H1 (cell line): ENCODE results near the gene VPS13C. TPM values are rescaled to one million over a fixed set of nuclear protein-coding genes. Genes with fewer than 3 reads are reported as not detected.

Source experiments
- CTCF ChIA-PET: fragments of 300-600 bp; sonication (Branson Sonifier 250); formaldehyde crosslinking; loops from one replicate; lab custom pipeline; 2021; ENCODE audit not compliant: partially characterized antibody; lab: Charles Lee
- POLR2A ChIA-PET: fragments of 300-600 bp; sonication (Branson Sonifier 250); formaldehyde crosslinking; loops from one replicate; lab custom pipeline; 2021; ENCODE audit warnings: inconsistent platforms; ENCODE audit not compliant: partially characterized antibody; lab: Charles Lee
- DNase-seq, 2 experiments: peaks; one replicate each; pipeline versions ENCODE4 v3.0.0 to v3.0.0-alpha.2; 2010 to 2022; ENCODE audit warnings: low spot score in 2 of 2, low read depth in 1 of 2, mixed read lengths in 1 of 2
- FAIRE-seq: peaks from 2 replicates; lab custom pipeline; 2011; peaks lifted over from hg19 to GRCh38; lab: Jason Lieb, UNC
- H2AFZ ChIP-seq: 2 replicates; pipeline ENCODE4 v1.8.1; 2012; ENCODE audit warnings: low read length, inconsistent platforms
- H2AK5ac ChIP-seq: 2 replicates; pipeline ENCODE4 v1.6.1; 2013; ENCODE audit warnings: low read depth, low read length
- H2BK120ac ChIP-seq: replicated peaks from 2 replicates; pipeline ENCODE3; 2013; ENCODE audit warnings: low read depth, low read length, inconsistent platforms
- H2BK12ac ChIP-seq: 2 replicates; pipeline ENCODE4 v1.6.1; 2013; ENCODE audit warnings: low read depth, low read length
- H2BK15ac ChIP-seq: 2 replicates; pipeline ENCODE4 v1.6.1; 2013; ENCODE audit warnings: low read length
- H2BK20ac ChIP-seq: 2 replicates; pipeline ENCODE4 v1.6.1; 2013; ENCODE audit warnings: low read length
- H2BK5ac ChIP-seq: 2 replicates; pipeline ENCODE4 v1.6.1; 2013; ENCODE audit warnings: low read depth, low read length
- H3K14ac ChIP-seq: 2 replicates; pipeline ENCODE4 v1.6.1; 2013; ENCODE audit warnings: inconsistent platforms; ENCODE audit not compliant: insufficient read length
- H3K18ac ChIP-seq: 2 replicates; pipeline ENCODE4 v1.6.1; 2013; ENCODE audit warnings: low read length; ENCODE audit errors: extremely low read depth
- H3K23ac ChIP-seq: 2 replicates; pipeline ENCODE4 v1.6.1; 2013; ENCODE audit warnings: inconsistent platforms; ENCODE audit not compliant: insufficient read length
- H3K23me2 ChIP-seq: 2 replicates; pipeline ENCODE4 v1.6.1; 2013; ENCODE audit warnings: low read depth, low read length
- H3K27ac ChIP-seq: 2 replicates; pipeline ENCODE4 v1.6.1; 2011; ENCODE audit warnings: low read depth, low read length, inconsistent platforms
- H3K27me3 ChIP-seq, 4 experiments: replicated peaks in 1 of 4; 1 replicate in 1 of 4; 2 replicates in 3 of 4; pipeline versions ENCODE4 v1.6.1 to v1.8.1; 2011 to 2013; ENCODE audit warnings: low read length in 3 of 4, mild to moderate bottlenecking in 3 of 4, inconsistent platforms in 2 of 4, mixed read lengths in 2 of 4, moderate library complexity in 1 of 4; ENCODE audit not compliant: control insufficient read depth in 3 of 4, insufficient read depth in 3 of 4; ENCODE audit errors: extremely low read depth in 1 of 4
- H3K36me3 ChIP-seq, 4 experiments: 2 replicates each; pipeline versions ENCODE4 v1.6.1 to v1.8.1; 2011 to 2013; ENCODE audit warnings: mild to moderate bottlenecking in 4 of 4, low read length in 3 of 4, moderate library complexity in 2 of 4, control low read depth in 1 of 4, inconsistent platforms in 1 of 4; ENCODE audit not compliant: insufficient read depth in 4 of 4, control insufficient read depth in 2 of 4
- H3K4ac ChIP-seq: replicated peaks from 2 replicates; pipeline ENCODE3; 2013; ENCODE audit warnings: low read length, low read depth, mixed read lengths, inconsistent platforms; ENCODE audit not compliant: insufficient read length
- H3K4me1 ChIP-seq, 4 experiments: replicated peaks in 1 of 4; 1 replicate in 1 of 4; 2 replicates in 3 of 4; pipeline versions ENCODE4 v1.6.1 to v1.8.1; 2011 to 2013; ENCODE audit warnings: low read length in 3 of 4, inconsistent platforms in 2 of 4, mixed read lengths in 1 of 4; ENCODE audit not compliant: insufficient read depth in 4 of 4, control insufficient read depth in 3 of 4
- H3K4me2 ChIP-seq, 2 experiments: 2 replicates each; pipeline versions ENCODE4 v1.6.1 to v1.8.1; 2011 to 2013; ENCODE audit warnings: low read depth in 2 of 2, low read length in 2 of 2, control low read depth in 1 of 2, inconsistent platforms in 1 of 2, mild to moderate bottlenecking in 1 of 2; ENCODE audit not compliant: insufficient read depth in 1 of 2
- H3K4me3 ChIP-seq, 4 experiments: fragments of 200-600, 300-600 bp in 1 of 4; sonication (generic), shearing (Covaris generic), sonication (Bioruptor Twin) in 1 of 4; 2 replicates each; pipeline versions ENCODE4 v1.5.1 to v1.8.1; 2011 to 2016; ENCODE audit warnings: low read length in 4 of 4, low read depth in 3 of 4, control low read depth in 2 of 4, inconsistent platforms in 2 of 4, mild to moderate bottlenecking in 2 of 4, mixed read lengths in 1 of 4, moderate library complexity in 1 of 4; ENCODE audit not compliant: insufficient read depth in 2 of 4; ENCODE audit errors: extremely low read depth in 1 of 4
- H3K56ac ChIP-seq: replicated peaks from 2 replicates; pipeline ENCODE3; 2013; ENCODE audit warnings: low read depth, mild to moderate bottlenecking, mixed read lengths, low read length, inconsistent platforms; ENCODE audit not compliant: insufficient read length
- H3K79me1 ChIP-seq: 2 replicates; pipeline ENCODE4 v1.6.1; 2013; ENCODE audit warnings: low read depth, low read length, control low read depth
- H3K79me2 ChIP-seq, 2 experiments: 2 replicates each; pipeline versions ENCODE4 v1.6.1 to v1.8.1; 2012 to 2013; ENCODE audit warnings: low read length in 2 of 2, mild to moderate bottlenecking in 2 of 2, inconsistent platforms in 1 of 2; ENCODE audit not compliant: insufficient read depth in 2 of 2, control insufficient read depth in 1 of 2
- H3K9ac ChIP-seq, 4 experiments: replicated peaks in 1 of 4; 1 replicate in 1 of 4; 2 replicates in 3 of 4; pipeline versions ENCODE4 v1.6.1 to v1.8.1; 2011 to 2013; ENCODE audit warnings: low read depth in 3 of 4, low read length in 3 of 4, control low read depth in 2 of 4, mild to moderate bottlenecking in 2 of 4, moderate library complexity in 2 of 4, inconsistent platforms in 1 of 4; ENCODE audit errors: extremely low read depth in 1 of 4
- H3K9me3 ChIP-seq, 2 experiments: 2 replicates each; pipeline versions ENCODE4 v1.6.1 to v1.8.1; 2012 to 2013; ENCODE audit warnings: mild to moderate bottlenecking in 2 of 2, moderate library complexity in 2 of 2, control low read depth in 1 of 2, inconsistent platforms in 1 of 2, low read depth in 1 of 2, low read length in 1 of 2, mixed read lengths in 1 of 2; ENCODE audit not compliant: insufficient read depth in 2 of 2
- H4K20me1 ChIP-seq, 2 experiments: replicated peaks in 1 of 2; 2 replicates each; pipeline versions ENCODE3 to v1.8.1; 2011 to 2013; ENCODE audit warnings: inconsistent platforms in 2 of 2, low read length in 2 of 2, mild to moderate bottlenecking in 1 of 2; ENCODE audit not compliant: insufficient read depth in 2 of 2, control insufficient read depth in 1 of 2
- H4K5ac ChIP-seq: 2 replicates; pipeline ENCODE4 v1.6.1; 2013; ENCODE audit warnings: low read length, low read depth, mixed read lengths, inconsistent platforms; ENCODE audit not compliant: insufficient read length
- H4K8ac ChIP-seq: 2 replicates; pipeline ENCODE4 v1.8.0; 2013; ENCODE audit warnings: mild to moderate bottlenecking, moderate library complexity, low read length, inconsistent platforms; ENCODE audit not compliant: insufficient read depth; ENCODE audit errors: extremely low read depth
- H4K91ac ChIP-seq: replicated peaks from 2 replicates; pipeline ENCODE3; 2013; ENCODE audit warnings: low read length, mixed read lengths, inconsistent platforms; ENCODE audit not compliant: insufficient read length
- ATF3 ChIP-seq: IDR thresholded peaks from 2 replicates; pipeline ENCODE4 v1.6.1; 2011; ENCODE audit warnings: low read depth, mild to moderate bottlenecking, low read length; ENCODE audit not compliant: insufficient read depth
- CBX5 ChIP-seq: fragments of 300-800, 300-1000 bp; sonication (generic); IDR thresholded peaks from 2 replicates; pipeline ENCODE4 v1.7.1; 2016; ENCODE audit warnings: antibody characterized with exemption, low read length, low read depth
- CEBPB ChIP-seq: IDR thresholded peaks from 2 replicates; pipeline ENCODE4 v1.6.1; 2012; ENCODE audit warnings: low read depth, low read length
- E2F6 ChIP-seq: IDR thresholded peaks from 2 replicates; pipeline ENCODE4 v1.6.1; 2012; ENCODE audit warnings: inconsistent platforms
- MAX ChIP-seq: IDR thresholded peaks from 2 replicates; pipeline ENCODE4 v1.6.1; 2012; ENCODE audit warnings: inconsistent platforms
- NRF1 ChIP-seq: IDR thresholded peaks from 2 replicates; pipeline ENCODE4 v1.6.1; 2011; ENCODE audit warnings: mild to moderate bottlenecking, low read depth, low read length, improper control_type of control experiment
- POLR2A ChIP-seq, 2 experiments: IDR thresholded peaks; 1 replicate in 1 of 2; 2 replicates in 1 of 2; pipeline ENCODE4 v1.6.1; 2011; ENCODE audit warnings: low read depth in 2 of 2, low read length in 2 of 2, mild to moderate bottlenecking in 2 of 2; ENCODE audit errors: control extremely low read depth in 1 of 2
- SP1 ChIP-seq: IDR thresholded peaks from 2 replicates; pipeline ENCODE4 v1.6.1; 2011; ENCODE audit warnings: low read depth, low read length
- SRF ChIP-seq: IDR thresholded peaks from 2 replicates; pipeline ENCODE4 v1.6.1; 2011; ENCODE audit warnings: mild to moderate bottlenecking, low read depth, low read length, moderate library complexity
- TCF12 ChIP-seq: IDR thresholded peaks from 2 replicates; pipeline ENCODE4 v1.6.1; 2011; ENCODE audit warnings: low read depth, mild to moderate bottlenecking, low read length
- WGBS, 2 experiments: shearing (Covaris generic) in 1 of 2; methylation state at CpG; one replicate each; pipeline versions ENCODE4 v1.1.6 to v1.1.7; 2013 to 2015; ENCODE audit warnings: low lambda C conversion rate in 2 of 2, mixed read lengths in 2 of 2, inconsistent platforms in 1 of 2, low coverage in 1 of 2, missing lambda C conversion rate in 1 of 2; ENCODE audit not compliant: insufficient replicate concordance in 2 of 2, insufficient coverage in 1 of 2, insufficient read length in 1 of 2; ENCODE audit errors: extremely low coverage in 1 of 2, missing lambda C conversion rate in 1 of 2; 5-methylcytosine and 5-hydroxymethylcytosine counted together
- polyA plus RNA-seq, 7 experiments: library from polyadenylated mRNA; depleted of rRNA in 3 of 7; stranded (reverse) in 5 of 7; unstranded in 2 of 7; fragments of >200 nt in 5 of 7; fragments of 200-250 nt in 2 of 7; gene quantifications; 1 replicate in 5 of 7; 2 replicates in 1 of 7; 4 replicates in 1 of 7; pipeline versions ENCODE4 v1.2.1 to v1.2.3, GENCODE V29; 2011 to 2013; ENCODE audit warnings: missing spikeins in 2 of 7, mixed read lengths in 2 of 7
- total RNA-seq: library from RNA; stranded (reverse); fragmentation: NEBNext Ultra II Directional; extraction: Animal tissue kit (Norgen Biotek cat#: 25700); gene quantifications from 2 replicates; pipeline ENCODE4 v1.2.1, GENCODE V29; 2021
- TF ChIP-seq, protein P1 (sequence below), 3 experiments: IDR thresholded peaks; 1 replicate in 2 of 3; 2 replicates in 1 of 3; pipeline versions ENCODE4 v1.5.1 to v1.6.1; 2011; ENCODE audit warnings: low read length in 3 of 3, mild to moderate bottlenecking in 3 of 3, inconsistent platforms in 2 of 3, low read depth in 1 of 3, moderate library complexity in 1 of 3; ENCODE audit not compliant: insufficient read depth in 1 of 3; ENCODE audit errors: control extremely low read depth in 1 of 3

VPS13C gene
- total and polyA plus RNA-seq, 2 of the 8 experiments (the other 6 are each of a cell fraction or from before 2014, with no cell fraction given) = 4.8 to 18.8 TPM

DNA sequence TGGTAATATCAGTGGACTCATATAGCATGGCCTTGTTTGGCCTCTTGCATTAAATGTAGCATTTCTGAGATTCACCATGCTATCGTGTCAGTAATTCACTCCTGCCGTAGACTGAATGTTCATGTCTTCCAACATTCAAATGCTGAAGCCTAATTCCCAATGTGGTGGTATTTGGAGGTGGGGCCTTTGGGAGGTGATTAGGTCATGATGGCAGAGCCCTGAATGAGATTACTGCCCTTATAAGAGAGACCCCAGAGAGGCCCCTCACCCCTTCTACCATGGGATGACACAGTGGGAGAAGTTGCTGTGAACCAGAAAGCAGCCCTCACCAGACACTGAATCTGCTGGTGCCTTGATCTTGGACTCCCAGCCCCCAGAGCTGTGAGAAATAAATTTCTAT lies 241.4 kb downstream of the VPS13C start:
- ChIA-PET POLR2A (interaction anchor here (0.5 kb wide), 1 partner anchor 1054 kb away, joined by 4 read pairs; no protein-coding TSS in a partner anchor), CTCF (interaction anchor here (1.4 kb wide), 1 partner anchor 10 kb away, joined by 4 read pairs; no protein-coding TSS in a partner anchor)
- H2BK20ac ChIP-seq = no peak overlapping the region
- no peaks in the 10 kb centered on the region for H3K27me3 ChIP-seq
- no peak overlapping the region for H3K18ac ChIP-seq
- DNase-seq (no peak), FAIRE-seq (no peak)
- no peak overlapping the region for H2AFZ ChIP-seq
- H2BK120ac ChIP-seq = no peak overlapping the region
- no peaks in the 10 kb centered on the region for H3K9me3 ChIP-seq
- H4K91ac ChIP-seq = no peak overlapping the region
- no peak overlapping the region for H4K5ac ChIP-seq
- no peak overlapping the region for H2BK5ac ChIP-seq
- no peak overlapping the region for H3K4ac ChIP-seq
- H3K4me1 ChIP-seq = peaks cover 0 to 9% (median 3%) of the 10 kb centered on the region in 4 experiments; a peak in 6 of 7 replicates
- no peak overlapping the region for H3K9ac ChIP-seq
- no peak overlapping the region for H3K4me3 ChIP-seq
- no peaks in the 10 kb centered on the region for H3K36me3 ChIP-seq
- no peak overlapping the region for H3K14ac ChIP-seq
- no peak overlapping the region for H2BK12ac ChIP-seq
- no peaks in the 10 kb centered on the region for H3K79me2 ChIP-seq
- no peak overlapping the region for H3K27ac ChIP-seq
- no peak overlapping the region for H3K56ac ChIP-seq
- H3K23me2 ChIP-seq = no peaks in the 10 kb centered on the region; the same call in 1 of the 2 replicates
- no peak overlapping the region for H3K23ac ChIP-seq
- H3K79me1 ChIP-seq = no peaks in the 10 kb centered on the region
- no peak overlapping the region for H4K8ac ChIP-seq
- H4K20me1 ChIP-seq = no peaks in the 10 kb centered on the region
- WGBS, 2 experiments = 94% methylated on average over 2 of the region's 2 CpGs; no CpG with 5 or more reads in 1 of the 2 experiments
- no peak overlapping the region for H2BK15ac ChIP-seq
- no peak overlapping the region for H3K4me2 ChIP-seq
- H2AK5ac ChIP-seq = no peak overlapping the region
- no peak for TF ChIP-seq E2F6
- no peak for TF ChIP-seq TCF12
- TF ChIP-seq NRF1 = no peak
- no peak for TF ChIP-seq SP1
- TF ChIP-seq ATF3 = no peak
- TF ChIP-seq CEBPB = no peak
- TF ChIP-seq, protein P1, sequence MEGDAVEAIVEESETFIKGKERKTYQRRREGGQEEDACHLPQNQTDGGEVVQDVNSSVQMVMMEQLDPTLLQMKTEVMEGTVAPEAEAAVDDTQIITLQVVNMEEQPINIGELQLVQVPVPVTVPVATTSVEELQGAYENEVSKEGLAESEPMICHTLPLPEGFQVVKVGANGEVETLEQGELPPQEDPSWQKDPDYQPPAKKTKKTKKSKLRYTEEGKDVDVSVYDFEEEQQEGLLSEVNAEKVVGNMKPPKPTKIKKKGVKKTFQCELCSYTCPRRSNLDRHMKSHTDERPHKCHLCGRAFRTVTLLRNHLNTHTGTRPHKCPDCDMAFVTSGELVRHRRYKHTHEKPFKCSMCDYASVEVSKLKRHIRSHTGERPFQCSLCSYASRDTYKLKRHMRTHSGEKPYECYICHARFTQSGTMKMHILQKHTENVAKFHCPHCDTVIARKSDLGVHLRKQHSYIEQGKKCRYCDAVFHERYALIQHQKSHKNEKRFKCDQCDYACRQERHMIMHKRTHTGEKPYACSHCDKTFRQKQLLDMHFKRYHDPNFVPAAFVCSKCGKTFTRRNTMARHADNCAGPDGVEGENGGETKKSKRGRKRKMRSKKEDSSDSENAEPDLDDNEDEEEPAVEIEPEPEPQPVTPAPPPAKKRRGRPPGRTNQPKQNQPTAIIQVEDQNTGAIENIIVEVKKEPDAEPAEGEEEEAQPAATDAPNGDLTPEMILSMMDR (IDR thresholded peaks at IDR 0.05; ENCODE audit: control extremely low read depth in 1 of 3, insufficient read depth in 1 of 3, low read depth in 1 of 3, low read length in 3 of 3) = no peak
- TF ChIP-seq SRF = no peak
- TF ChIP-seq CBX5 = no peak
- no peak for TF ChIP-seq MAX
- no peak for TF ChIP-seq POLR2A (IDR thresholded peaks at IDR 0.05; ENCODE audit: control extremely low read depth in 1 of 2, low read depth in 2 of 2, low read length in 2 of 2)
